Ishikawa (cell line): ENCODE results near the gene FBXL17.

ENCODE experiments used
- EP300 ChIP-seq: IDR thresholded peaks from 2 replicates; pipeline ENCODE4 v1.6.1; 2012; ENCODE audit warnings: borderline replicate concordance
- FOXM1 ChIP-seq: IDR thresholded peaks from 2 replicates; pipeline ENCODE4 v1.6.1; 2012; ENCODE audit warnings: low read depth, borderline replicate concordance
- MAX ChIP-seq: IDR thresholded peaks from 2 replicates; pipeline ENCODE4 v1.6.1; 2012
- RAD21 ChIP-seq: IDR thresholded peaks from 2 replicates; pipeline ENCODE4 v1.6.1; 2012; ENCODE audit warnings: low read depth
- TAF1 ChIP-seq: IDR thresholded peaks from 2 replicates; pipeline ENCODE4 v1.6.1; 2012; ENCODE audit warnings: low read depth, mild to moderate bottlenecking
- TCF12 ChIP-seq: IDR thresholded peaks from 2 replicates; pipeline ENCODE4 v1.6.1; 2012; ENCODE audit warnings: low read depth
- TEAD4 ChIP-seq: IDR thresholded peaks from 2 replicates; pipeline ENCODE4 v1.6.1; 2012
- USF1 ChIP-seq: IDR thresholded peaks from 2 replicates; pipeline ENCODE4 v1.6.1; 2012
- ZBTB7A ChIP-seq: IDR thresholded peaks from 2 replicates; pipeline ENCODE4 v1.6.1; 2012; ENCODE audit warnings: low read depth

- no peak for TF ChIP-seq TAF1
- no peak for TF ChIP-seq ZBTB7A
- no peak for TF ChIP-seq FOXM1
- no peak for TF ChIP-seq TCF12
- no peak for TF ChIP-seq MAX
- no peak for TF ChIP-seq EP300
- no peak for TF ChIP-seq RAD21
- TF ChIP-seq USF1: no peak
- TF ChIP-seq TEAD4: no peak
Observed at GRCh38 chr5:108115673-108116072, 266.2 kb downstream of the FBXL17 start.
